SK-N-SH treated with all-trans-retinoic acid at 6 μM for 48 hours (cell line): Measurements from ENCODE around the gene PAPOLA.

Experiments
- ATAC-seq: fragments of 200-7000 bp; cut with Tn5 transposase; 3 replicates; pipeline ENCODE4 v1.9.1; 2020; ENCODE audit warnings: mild to moderate bottlenecking, moderate library complexity
- BACH2 ChIP-seq: fragments of 250-450 bp; sonication (Bioruptor Pico); IDR thresholded peaks from 2 replicates; pipeline ENCODE4 v1.9.0; 2021; ENCODE audit warnings: mild to moderate bottlenecking, borderline replicate concordance
- CSDC2 ChIP-seq: fragments of 250-450 bp; sonication (Bioruptor Pico); IDR thresholded peaks from 2 replicates; pipeline ENCODE4 v1.5.0; 2020; ENCODE audit warnings: mild to moderate bottlenecking, moderate library complexity
- ESRRG ChIP-seq: fragments of 250-450 bp; sonication (Bioruptor Pico); IDR thresholded peaks from 2 replicates; pipeline ENCODE4 v1.6.1; 2021; ENCODE audit warnings: mild to moderate bottlenecking
- GLIS3 ChIP-seq: fragments of 250-450 bp; sonication (Bioruptor Pico); IDR thresholded peaks from 2 replicates; pipeline ENCODE4 v1.5.0; 2020; ENCODE audit warnings: mild to moderate bottlenecking, moderate library complexity
- ISL1 ChIP-seq: fragments of 250-450 bp; sonication (Bioruptor Pico); IDR thresholded peaks from 2 replicates; pipeline ENCODE4 v2.1.2; 2022; ENCODE audit warnings: mild to moderate bottlenecking, moderate library complexity
- OSR1 ChIP-seq: fragments of 250-450 bp; sonication (Bioruptor Pico); IDR thresholded peaks from 2 replicates; pipeline ENCODE4 v1.8.0; 2022; ENCODE audit warnings: moderate library complexity, mild to moderate bottlenecking, inconsistent platforms
- RARB ChIP-seq: fragments of 250-450 bp; sonication (Bioruptor Pico); IDR thresholded peaks from 2 replicates; pipeline ENCODE4 v1.8.0; 2021; ENCODE audit warnings: mild to moderate bottlenecking, moderate library complexity
- SNAI2 ChIP-seq: fragments of 250-450 bp; sonication (Bioruptor Pico); IDR thresholded peaks from 2 replicates; pipeline ENCODE4 v1.5.0; 2020; ENCODE audit warnings: mild to moderate bottlenecking, moderate library complexity
- TCF4 ChIP-seq: fragments of 250-450 bp; sonication (Bioruptor Pico); IDR thresholded peaks from 2 replicates; pipeline ENCODE4 v1.8.0; 2021; ENCODE audit warnings: mild to moderate bottlenecking, moderate library complexity, borderline replicate concordance
- TOX ChIP-seq: fragments of 250-450 bp; sonication (Bioruptor Pico); IDR thresholded peaks from 2 replicates; pipeline ENCODE4 v1.8.0; 2021; ENCODE audit warnings: mild to moderate bottlenecking, moderate library complexity, borderline replicate concordance
- ZC3H10 ChIP-seq: fragments of 250-450 bp; sonication (Bioruptor Pico); IDR thresholded peaks from 2 replicates; pipeline ENCODE4 v1.5.1; 2021; ENCODE audit warnings: mild to moderate bottlenecking, moderate library complexity
- ZFP3 ChIP-seq: fragments of 250-450 bp; sonication (Bioruptor Pico); IDR thresholded peaks from 2 replicates; pipeline ENCODE4 v1.5.0; 2020; ENCODE audit warnings: mild to moderate bottlenecking, moderate library complexity
- ZFP30 ChIP-seq: fragments of 450-650 bp; formaldehyde crosslinking; IDR thresholded peaks from 2 replicates; pipeline ENCODE4 v1.5.0; 2022; ENCODE audit warnings: mild to moderate bottlenecking, moderate library complexity
- ZNF565 ChIP-seq: fragments of 450-650 bp; formaldehyde crosslinking; conservative IDR thresholded peaks from 2 replicates; pipeline ENCODE4 v1.5.0; 2020; ENCODE audit warnings: low read depth, mild to moderate bottlenecking, moderate library complexity
- ZNF70 ChIP-seq: fragments of 450-650 bp; formaldehyde crosslinking; IDR thresholded peaks from 2 replicates; pipeline ENCODE4 v1.5.0; 2020; ENCODE audit warnings: mild to moderate bottlenecking, moderate library complexity
- ZNF8 ChIP-seq: fragments of 450-650 bp; formaldehyde crosslinking; IDR thresholded peaks from 2 replicates; pipeline ENCODE4 v1.5.0; 2020; ENCODE audit warnings: mild to moderate bottlenecking, moderate library complexity
- TF ChIP-seq, protein P1 (sequence below): fragments of 250-450 bp; sonication (Bioruptor Pico); IDR thresholded peaks from 2 replicates; pipeline ENCODE4 v1.8.0; 2020; ENCODE audit warnings: mild to moderate bottlenecking, moderate library complexity, borderline replicate concordance
- TF ChIP-seq, protein P2 (sequence below): fragments of 250-450 bp; sonication (Bioruptor Pico); IDR thresholded peaks from 2 replicates; pipeline ENCODE4 v1.5.1; 2020; ENCODE audit warnings: low read depth, mild to moderate bottlenecking, moderate library complexity
- TF ChIP-seq, protein P3 (sequence below): fragments of 250-450 bp; sonication (Bioruptor Pico); IDR thresholded peaks from 2 replicates; pipeline ENCODE4 v1.5.1; 2021; ENCODE audit warnings: mild to moderate bottlenecking, moderate library complexity
- TF ChIP-seq, protein P4 (sequence below): fragments of 250-450 bp; sonication (Bioruptor Pico); IDR thresholded peaks from 2 replicates; pipeline ENCODE4 v1.5.0; 2020; ENCODE audit warnings: mild to moderate bottlenecking, moderate library complexity
- TF ChIP-seq, protein P5 (sequence below): fragments of 250-450 bp; sonication (Bioruptor Pico); IDR thresholded peaks from 2 replicates; pipeline ENCODE4 v1.8.0; 2021; ENCODE audit warnings: low read depth, mild to moderate bottlenecking, moderate library complexity, borderline replicate concordance

PAPOLA gene

DNA sequence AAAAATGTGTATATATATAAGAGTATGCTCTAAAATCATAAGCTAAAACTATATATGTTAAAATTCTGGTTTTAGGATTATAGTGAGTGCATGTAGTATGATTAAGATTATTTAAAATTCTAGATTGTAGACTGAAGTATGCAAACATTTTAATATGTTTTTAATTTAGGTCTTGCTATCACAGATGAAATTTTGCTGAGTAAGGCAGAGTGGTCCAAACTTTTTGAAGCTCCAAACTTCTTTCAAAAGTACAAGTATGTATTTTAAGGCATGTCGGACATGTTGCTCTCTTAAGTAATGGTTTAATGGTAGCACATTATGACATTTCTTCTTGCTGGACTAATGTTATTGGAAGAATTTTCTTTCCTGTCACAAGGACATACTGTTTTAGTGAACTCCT lies 34.6 kb downstream of the PAPOLA start:
- TF ChIP-seq GLIS3 (CRISPR knock-in tag) (no peak), TOX (CRISPR knock-in tag) (no peak), BACH2 (no peak), ZC3H10 (no peak), SNAI2 (no peak), ZFP30 (CRISPR knock-in tag) (no peak), TCF4 (no peak), ZNF70 (CRISPR knock-in tag) (no peak), ESRRG (CRISPR knock-in tag) (no peak), RARB (CRISPR knock-in tag) (no peak), ISL1 (CRISPR knock-in tag) (no peak), ZNF565 (CRISPR knock-in tag) (no peak), ZFP3 (CRISPR knock-in tag) (no peak), ZNF8 (CRISPR knock-in tag) (no peak), OSR1 (CRISPR knock-in tag) (no peak)
- TF ChIP-seq, protein P1, sequence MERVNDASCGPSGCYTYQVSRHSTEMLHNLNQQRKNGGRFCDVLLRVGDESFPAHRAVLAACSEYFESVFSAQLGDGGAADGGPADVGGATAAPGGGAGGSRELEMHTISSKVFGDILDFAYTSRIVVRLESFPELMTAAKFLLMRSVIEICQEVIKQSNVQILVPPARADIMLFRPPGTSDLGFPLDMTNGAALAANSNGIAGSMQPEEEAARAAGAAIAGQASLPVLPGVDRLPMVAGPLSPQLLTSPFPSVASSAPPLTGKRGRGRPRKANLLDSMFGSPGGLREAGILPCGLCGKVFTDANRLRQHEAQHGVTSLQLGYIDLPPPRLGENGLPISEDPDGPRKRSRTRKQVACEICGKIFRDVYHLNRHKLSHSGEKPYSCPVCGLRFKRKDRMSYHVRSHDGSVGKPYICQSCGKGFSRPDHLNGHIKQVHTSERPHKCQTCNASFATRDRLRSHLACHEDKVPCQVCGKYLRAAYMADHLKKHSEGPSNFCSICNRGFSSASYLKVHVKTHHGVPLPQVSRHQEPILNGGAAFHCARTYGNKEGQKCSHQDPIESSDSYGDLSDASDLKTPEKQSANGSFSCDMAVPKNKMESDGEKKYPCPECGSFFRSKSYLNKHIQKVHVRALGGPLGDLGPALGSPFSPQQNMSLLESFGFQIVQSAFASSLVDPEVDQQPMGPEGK (CRISPR knock-in tag), result no peak
- TF ChIP-seq, protein P2, sequence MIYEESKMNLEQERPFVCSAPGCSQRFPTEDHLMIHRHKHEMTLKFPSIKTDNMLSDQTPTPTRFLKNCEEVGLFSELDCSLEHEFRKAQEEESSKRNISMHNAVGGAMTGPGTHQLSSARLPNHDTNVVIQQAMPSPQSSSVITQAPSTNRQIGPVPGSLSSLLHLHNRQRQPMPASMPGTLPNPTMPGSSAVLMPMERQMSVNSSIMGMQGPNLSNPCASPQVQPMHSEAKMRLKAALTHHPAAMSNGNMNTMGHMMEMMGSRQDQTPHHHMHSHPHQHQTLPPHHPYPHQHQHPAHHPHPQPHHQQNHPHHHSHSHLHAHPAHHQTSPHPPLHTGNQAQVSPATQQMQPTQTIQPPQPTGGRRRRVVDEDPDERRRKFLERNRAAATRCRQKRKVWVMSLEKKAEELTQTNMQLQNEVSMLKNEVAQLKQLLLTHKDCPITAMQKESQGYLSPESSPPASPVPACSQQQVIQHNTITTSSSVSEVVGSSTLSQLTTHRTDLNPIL, result no peak
- TF ChIP-seq, protein P3, sequence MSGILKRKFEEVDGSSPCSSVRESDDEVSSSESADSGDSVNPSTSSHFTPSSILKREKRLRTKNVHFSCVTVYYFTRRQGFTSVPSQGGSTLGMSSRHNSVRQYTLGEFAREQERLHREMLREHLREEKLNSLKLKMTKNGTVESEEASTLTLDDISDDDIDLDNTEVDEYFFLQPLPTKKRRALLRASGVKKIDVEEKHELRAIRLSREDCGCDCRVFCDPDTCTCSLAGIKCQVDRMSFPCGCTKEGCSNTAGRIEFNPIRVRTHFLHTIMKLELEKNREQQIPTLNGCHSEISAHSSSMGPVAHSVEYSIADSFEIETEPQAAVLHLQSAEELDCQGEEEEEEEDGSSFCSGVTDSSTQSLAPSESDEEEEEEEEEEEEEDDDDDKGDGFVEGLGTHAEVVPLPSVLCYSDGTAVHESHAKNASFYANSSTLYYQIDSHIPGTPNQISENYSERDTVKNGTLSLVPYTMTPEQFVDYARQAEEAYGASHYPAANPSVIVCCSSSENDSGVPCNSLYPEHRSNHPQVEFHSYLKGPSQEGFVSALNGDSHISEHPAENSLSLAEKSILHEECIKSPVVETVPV (CRISPR knock-in tag), result no peak
- TF ChIP-seq, protein P4, sequence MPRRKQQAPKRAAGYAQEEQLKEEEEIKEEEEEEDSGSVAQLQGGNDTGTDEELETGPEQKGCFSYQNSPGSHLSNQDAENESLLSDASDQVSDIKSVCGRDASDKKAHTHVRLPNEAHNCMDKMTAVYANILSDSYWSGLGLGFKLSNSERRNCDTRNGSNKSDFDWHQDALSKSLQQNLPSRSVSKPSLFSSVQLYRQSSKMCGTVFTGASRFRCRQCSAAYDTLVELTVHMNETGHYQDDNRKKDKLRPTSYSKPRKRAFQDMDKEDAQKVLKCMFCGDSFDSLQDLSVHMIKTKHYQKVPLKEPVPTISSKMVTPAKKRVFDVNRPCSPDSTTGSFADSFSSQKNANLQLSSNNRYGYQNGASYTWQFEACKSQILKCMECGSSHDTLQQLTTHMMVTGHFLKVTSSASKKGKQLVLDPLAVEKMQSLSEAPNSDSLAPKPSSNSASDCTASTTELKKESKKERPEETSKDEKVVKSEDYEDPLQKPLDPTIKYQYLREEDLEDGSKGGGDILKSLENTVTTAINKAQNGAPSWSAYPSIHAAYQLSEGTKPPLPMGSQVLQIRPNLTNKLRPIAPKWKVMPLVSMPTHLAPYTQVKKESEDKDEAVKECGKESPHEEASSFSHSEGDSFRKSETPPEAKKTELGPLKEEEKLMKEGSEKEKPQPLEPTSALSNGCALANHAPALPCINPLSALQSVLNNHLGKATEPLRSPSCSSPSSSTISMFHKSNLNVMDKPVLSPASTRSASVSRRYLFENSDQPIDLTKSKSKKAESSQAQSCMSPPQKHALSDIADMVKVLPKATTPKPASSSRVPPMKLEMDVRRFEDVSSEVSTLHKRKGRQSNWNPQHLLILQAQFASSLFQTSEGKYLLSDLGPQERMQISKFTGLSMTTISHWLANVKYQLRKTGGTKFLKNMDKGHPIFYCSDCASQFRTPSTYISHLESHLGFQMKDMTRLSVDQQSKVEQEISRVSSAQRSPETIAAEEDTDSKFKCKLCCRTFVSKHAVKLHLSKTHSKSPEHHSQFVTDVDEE (CRISPR knock-in tag), result no peak
- ATAC-seq, result no peak

DNA sequence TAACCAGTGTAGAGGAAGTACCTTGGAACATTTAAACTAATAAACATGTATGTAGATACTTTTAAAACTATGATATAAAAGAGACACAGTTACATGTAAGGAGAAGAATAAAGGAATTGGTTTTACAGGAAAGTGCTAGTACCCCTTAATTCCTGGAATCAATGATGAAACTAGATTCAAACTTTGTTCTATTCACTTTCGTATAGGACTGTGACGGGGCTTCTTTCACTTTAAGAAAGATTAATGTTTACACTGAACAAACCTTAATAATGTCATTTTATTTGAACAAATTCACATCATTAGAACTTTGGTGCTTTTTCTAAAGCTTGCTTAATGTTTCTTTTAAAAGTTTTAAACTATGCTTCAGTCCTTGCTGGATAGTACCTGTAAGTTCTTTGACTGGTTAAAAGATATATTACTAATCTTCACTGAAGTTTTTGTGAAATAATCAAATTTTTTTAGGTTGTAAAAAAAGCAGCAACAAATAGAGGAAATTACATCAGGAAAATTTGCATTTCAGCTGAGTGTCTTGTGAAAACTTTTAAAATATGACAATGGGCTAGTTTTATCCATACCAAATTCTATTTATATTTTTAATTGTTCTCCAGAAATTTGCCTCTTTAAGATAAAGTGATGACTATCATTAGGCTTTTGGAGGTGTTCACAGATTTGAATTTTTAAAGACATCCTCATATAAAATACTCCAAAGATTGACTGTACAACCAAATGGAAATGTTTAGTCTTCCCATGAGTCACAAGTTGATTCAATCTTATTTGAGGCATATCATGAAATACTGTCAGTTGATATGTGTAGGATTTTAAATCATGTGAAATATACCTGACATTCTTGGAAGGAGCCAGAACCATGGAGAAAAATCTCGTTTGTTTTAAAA lies 36.2 kb downstream of the PAPOLA start:
- no peak for ATAC-seq
- TF ChIP-seq ZFP3 (CRISPR knock-in tag) (no peak), ISL1 (CRISPR knock-in tag) (peak; percentile 8; the same call in 1 of the 2 replicates)

DNA sequence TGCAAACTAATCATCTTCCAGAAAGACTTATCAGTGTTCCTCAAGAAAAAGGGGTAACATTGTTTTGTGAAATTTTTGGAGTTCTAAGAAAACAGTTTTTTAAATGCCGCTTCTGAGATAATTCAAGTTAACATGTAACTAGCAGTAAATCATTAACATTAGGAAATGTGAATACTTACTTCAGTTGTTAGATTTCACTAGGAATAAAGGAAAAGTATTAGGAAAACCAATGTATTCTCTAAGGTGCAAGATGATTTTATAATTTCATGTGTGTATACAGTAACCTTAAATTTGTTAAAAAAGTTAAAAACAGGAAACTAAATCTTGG lies 36.8 kb downstream of the PAPOLA start:
- no peak for ATAC-seq
- TF ChIP-seq, protein P1 (CRISPR knock-in tag), result no peak
- TF ChIP-seq, protein P4 (CRISPR knock-in tag), result no peak
- TF ChIP-seq, protein P5, sequence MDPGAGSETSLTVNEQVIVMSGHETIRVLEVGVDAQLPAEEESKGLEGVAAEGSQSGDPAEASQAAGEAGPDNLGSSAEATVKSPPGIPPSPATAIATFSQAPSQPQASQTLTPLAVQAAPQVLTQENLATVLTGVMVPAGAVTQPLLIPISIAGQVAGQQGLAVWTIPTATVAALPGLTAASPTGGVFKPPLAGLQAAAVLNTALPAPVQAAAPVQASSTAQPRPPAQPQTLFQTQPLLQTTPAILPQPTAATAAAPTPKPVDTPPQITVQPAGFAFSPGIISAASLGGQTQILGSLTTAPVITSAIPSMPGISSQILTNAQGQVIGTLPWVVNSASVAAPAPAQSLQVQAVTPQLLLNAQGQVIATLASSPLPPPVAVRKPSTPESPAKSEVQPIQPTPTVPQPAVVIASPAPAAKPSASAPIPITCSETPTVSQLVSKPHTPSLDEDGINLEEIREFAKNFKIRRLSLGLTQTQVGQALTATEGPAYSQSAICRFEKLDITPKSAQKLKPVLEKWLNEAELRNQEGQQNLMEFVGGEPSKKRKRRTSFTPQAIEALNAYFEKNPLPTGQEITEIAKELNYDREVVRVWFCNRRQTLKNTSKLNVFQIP (CRISPR knock-in tag), result no peak
- TF ChIP-seq CSDC2 (CRISPR knock-in tag) (no peak), ZNF8 (CRISPR knock-in tag) (no peak), ZC3H10 (no peak), ISL1 (CRISPR knock-in tag) (no peak), TCF4 (no peak), ZFP3 (CRISPR knock-in tag) (no peak), ZNF70 (CRISPR knock-in tag) (no peak), TOX (CRISPR knock-in tag) (no peak), ZNF565 (CRISPR knock-in tag) (no peak)
- TF ChIP-seq, protein P3 (CRISPR knock-in tag), result no peak
